Smooth muscle cell (in vitro differentiated cells): ENCODE results near the gene BATF3. TPM values are rescaled to one million over a fixed set of nuclear protein-coding genes. Genes with fewer than 3 reads are reported as not detected.
A peak's percentile ranks its signal among the peaks of the same experiment; 100 is the strongest.
"Not testable (repeated sequence)": the region's sequence is repeated elsewhere in the genome, so short reads cannot be mapped to it uniquely, and the experiment has no call there.

Experiments
- DNase-seq: peaks from one replicate; lab custom pipeline; 2025; ENCODE audit not compliant: unreplicated experiment; lab: John Stamatoyannopoulos, UW
- H2AFZ ChIP-seq: fragments of 200-600 bp; sonication (generic); 2 replicates; pipeline ENCODE4 v1.6.0; 2016; ENCODE audit warnings: antibody characterized with exemption, low read depth, mild to moderate bottlenecking
- H3F3A ChIP-seq: fragments of 200-600 bp; sonication (generic); 2 replicates; pipeline ENCODE4 v1.6.0; 2017; ENCODE audit warnings: antibody characterized with exemption, low read depth
- H3K27ac ChIP-seq: fragments of 200-600 bp; sonication (generic); 2 replicates; pipeline ENCODE4 v1.5.1; 2016; ENCODE audit warnings: low read depth, mild to moderate bottlenecking
- H3K27me3 ChIP-seq: fragments of 200-600 bp; sonication (generic); 2 replicates; pipeline ENCODE4 v1.6.1; 2016; ENCODE audit warnings: low read depth, mild to moderate bottlenecking
- H3K36me3 ChIP-seq: fragments of 200-600 bp; sonication (generic); 2 replicates; pipeline ENCODE4 v1.5.1; 2016; ENCODE audit warnings: low read depth
- H3K4me1 ChIP-seq: fragments of 200-600 bp; sonication (generic); 2 replicates; pipeline ENCODE4 v1.5.1; 2016; ENCODE audit warnings: low read depth
- H3K4me2 ChIP-seq: fragments of 200-600 bp; sonication (generic); 2 replicates; pipeline ENCODE4 v1.6.0; 2016; ENCODE audit warnings: mild to moderate bottlenecking
- H3K4me3 ChIP-seq: fragments of 200-600 bp; sonication (generic); 2 replicates; pipeline ENCODE4 v1.5.1; 2016; ENCODE audit warnings: mild to moderate bottlenecking
- H3K79me2 ChIP-seq: fragments of 200-600 bp; sonication (generic); 2 replicates; pipeline ENCODE4 v1.6.0; 2016; ENCODE audit warnings: low read depth, mild to moderate bottlenecking
- H3K9ac ChIP-seq: fragments of 200-600 bp; sonication (generic); 2 replicates; pipeline ENCODE4 v1.6.0; 2016; ENCODE audit warnings: low read depth
- H3K9me3 ChIP-seq: fragments of 200-600 bp; sonication (generic); replicated peaks from 2 replicates; pipeline ENCODE4 v1.5.1; 2016; ENCODE audit warnings: low read depth
- H4K20me1 ChIP-seq: fragments of 200-600 bp; sonication (generic); 2 replicates; pipeline ENCODE4 v1.6.0; 2016; ENCODE audit warnings: low read depth
- CTCF ChIP-seq: fragments of 200-600 bp; sonication (generic); IDR thresholded peaks from 2 replicates; pipeline ENCODE4 v1.5.1; 2017; ENCODE audit warnings: borderline replicate concordance, mild to moderate bottlenecking, antibody characterized with exemption; ENCODE audit not compliant: insufficient read depth, poor library complexity, severe bottlenecking
- WGBS: methylation state at CpG from one replicate; pipeline ENCODE4 v1.1.7; 2016; ENCODE audit warnings: low lambda C conversion rate; 5-methylcytosine and 5-hydroxymethylcytosine counted together
- polyA plus RNA-seq: library from polyadenylated mRNA; unstranded; fragments of >200 nt; fragmentation: Nextera tagmentation; extraction: Ambion mirVana; gene quantifications from 2 replicates; pipeline ENCODE4 v1.2.1, GENCODE V29; 2016
- total RNA-seq: library from RNA; depleted of rRNA; stranded (reverse); fragments of >200 nt; gene quantifications from 2 replicates; pipeline ENCODE4 v1.2.3, GENCODE V29; 2014

Gene BATF3
- total and polyA plus RNA-seq, 2 experiments from 2014 or later = 5.8 to 11.5 TPM

GRCh38 chr1:212713465-212714136, 14.0 kb upstream of the BATF3 start:
- DNase-seq = no peak
- H3K9ac ChIP-seq = no peak overlapping the region
- H3K9me3 ChIP-seq = no peaks in the 10 kb centered on the region

GRCh38 chr1:212712451-212713303, 13.0 kb upstream of the BATF3 start:
- Histone ChIP-seq H2AFZ (no peak overlapping the region), H3K4me3 (no peak overlapping the region), H4K20me1 (no peaks in the 10 kb centered on the region), H3K36me3 (no peaks in the 10 kb centered on the region), H3F3A (peaks cover 4% of the 10 kb centered on the region), H3K79me2 (no peaks in the 10 kb centered on the region), H3K4me1 (peaks cover 11% of the 10 kb centered on the region), H3K4me2 (peak overlapping the region; percentile 24), H3K27me3 (peaks cover 4% of the 10 kb centered on the region), H3K9me3 (no peaks in the 10 kb centered on the region), H3K9ac (no peak overlapping the region), H3K27ac (peak overlapping the region; percentile 70)
- DNase-seq = no peak
- 46% methylated on average over 4 of the region's 4 CpGs for WGBS
- no peak for TF ChIP-seq CTCF

More at GRCh38 chr1:212713465-212714136, 14.0 kb upstream of the BATF3 start:
- H3K4me3 ChIP-seq = no peak overlapping the region
- H3K36me3 ChIP-seq = no peaks in the 10 kb centered on the region
- peaks cover 7% of the 10 kb centered on the region for H3K27me3 ChIP-seq
- no peaks in the 10 kb centered on the region for H4K20me1 ChIP-seq
- H3K4me1 ChIP-seq = peaks cover 11% of the 10 kb centered on the region
- H3K79me2 ChIP-seq = no peaks in the 10 kb centered on the region
- WGBS = 95% methylated on average over 5 of the region's 5 CpGs
- H3F3A ChIP-seq = peaks cover 4% of the 10 kb centered on the region
- no peak overlapping the region for H2AFZ ChIP-seq
- no peak overlapping the region for H3K27ac ChIP-seq
- no peak for TF ChIP-seq CTCF
- H3K4me2 ChIP-seq = no peak overlapping the region

- not testable (repeated sequence) for H3K79me2 ChIP-seq, H3F3A ChIP-seq, H3K9ac ChIP-seq, DNase-seq, H4K20me1 ChIP-seq, H3K27me3 ChIP-seq, H2AFZ ChIP-seq, H3K9me3 ChIP-seq, H3K4me3 ChIP-seq, H3K4me2 ChIP-seq, H3K36me3 ChIP-seq
- Histone ChIP-seq H3K4me1 (peaks cover 11% of the 10 kb centered on the region), H3K27ac (peak overlapping the region; percentile 70)
- WGBS = 96% methylated on average over 8 of the region's 8 CpGs
These were observed 12.3 kb upstream of the BATF3 start for GRCh38 chr1:212711974-212712373.

GRCh38 chr1:212710566-212710965, 10.9 kb upstream of the BATF3 start:
- TF ChIP-seq CTCF = no peak
- Histone ChIP-seq H3K27ac (no peak overlapping the region), H4K20me1 (no peaks in the 10 kb centered on the region), H3K27me3 (no peaks in the 10 kb centered on the region), H3K9ac (no peak overlapping the region), H3K79me2 (no peaks in the 10 kb centered on the region), H3K9me3 (no peaks in the 10 kb centered on the region), H2AFZ (no peak overlapping the region), H3K4me2 (no peak overlapping the region), H3K36me3 (no peaks in the 10 kb centered on the region), H3K4me3 (no peak overlapping the region), H3K4me1 (peaks cover 11% of the 10 kb centered on the region), H3F3A (peaks cover 4% of the 10 kb centered on the region)
- WGBS = 84% methylated on average over 6 of the region's 6 CpGs
- DNase-seq = no peak
